ENCODE data around the gene BACH1.

The BACH1 gene

DNA sequence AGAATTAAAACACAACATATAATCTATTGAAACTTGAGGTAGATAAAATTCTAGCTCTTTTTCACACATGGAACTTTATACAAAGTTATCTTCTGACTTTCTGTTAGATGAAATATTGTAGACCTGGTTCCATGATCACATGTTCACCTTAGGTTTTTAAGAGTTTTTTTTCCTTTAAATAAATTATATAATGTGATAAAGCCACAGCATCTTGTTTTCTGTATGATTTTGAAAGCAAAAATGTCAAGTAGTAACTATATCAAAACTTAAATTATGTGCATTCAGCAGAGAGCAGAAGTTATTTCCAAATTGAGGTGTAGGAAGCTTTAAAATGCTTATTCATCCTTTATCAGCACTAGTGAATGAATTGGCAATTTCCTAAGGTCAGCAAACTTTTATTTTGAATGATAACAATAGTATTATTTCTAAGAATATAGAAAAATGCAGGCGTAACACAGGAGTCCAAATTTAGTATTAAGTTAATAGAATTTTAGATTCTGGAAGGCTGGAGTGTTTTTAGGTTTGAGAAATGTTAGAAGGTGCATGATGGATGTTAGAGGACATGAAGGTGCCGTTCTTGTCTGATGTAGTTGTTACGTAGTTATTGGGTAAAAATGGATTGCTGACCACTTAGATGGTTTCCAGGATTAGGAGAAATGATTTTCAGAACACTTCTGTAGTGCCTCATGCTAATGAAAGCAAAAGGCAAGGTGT, 17.5 kb downstream of the BACH1 start:
- no peak for DNase-seq

- no peak for DNase-seq
Measured at GRCh38 chr21:29316806-29317205, 18.1 kb downstream of the BACH1 start.

GRCh38 chr21:29318354-29318753, 19.6 kb downstream of the BACH1 start:
- no peak for DNase-seq

DNA sequence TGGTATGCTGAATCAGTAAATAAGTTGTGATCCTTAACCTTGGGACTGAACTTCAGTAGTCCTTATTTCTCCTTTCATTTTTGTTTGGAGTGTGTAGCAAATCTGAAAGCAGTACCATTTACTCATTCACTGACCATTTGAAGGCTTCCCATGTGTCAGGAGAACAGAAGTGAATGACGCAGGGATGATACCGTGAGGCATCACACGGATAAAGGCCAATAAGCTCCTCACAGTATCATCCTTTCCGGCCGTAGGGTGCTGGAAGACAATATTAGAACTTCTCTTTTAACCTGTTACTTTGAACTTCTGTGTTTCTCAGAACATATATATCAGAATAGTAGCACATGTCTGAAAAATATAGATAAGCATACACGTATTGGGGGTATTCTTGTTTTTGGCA, 21.3 kb downstream of the BACH1 start:
- no peak for DNase-seq

GRCh38 chr21:29321217-29321616, 22.5 kb downstream of the BACH1 start:
- no peak for DNase-seq

- no peak for DNase-seq
Measured at GRCh38 chr21:29321932-29322928, 23.5 kb downstream of the BACH1 start.

DNA sequence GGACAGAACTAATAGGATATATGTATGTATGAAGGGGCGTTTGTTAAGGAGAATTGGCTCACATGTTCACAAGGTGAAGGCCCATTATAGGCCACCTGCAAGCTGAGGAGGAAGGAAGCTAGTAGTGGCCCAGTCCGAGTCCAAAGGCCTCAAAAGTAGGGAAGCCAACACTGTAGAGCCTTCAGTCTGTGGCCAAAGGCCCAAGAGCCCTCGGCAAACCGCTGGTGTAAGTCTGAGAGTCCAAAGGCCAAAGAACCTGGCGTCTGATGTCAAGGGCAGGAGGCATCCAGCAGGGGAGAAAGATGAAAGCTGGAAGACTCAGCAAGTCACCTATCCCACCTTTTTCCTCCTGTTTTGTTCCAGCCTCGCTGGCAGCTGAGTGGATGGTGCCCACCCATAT, 24.5 kb downstream of the BACH1 start:
- DNase-seq, result no peak

GRCh38 chr21:29326914-29327554, 28.3 kb downstream of the BACH1 start:
- no peak for DNase-seq

DNA sequence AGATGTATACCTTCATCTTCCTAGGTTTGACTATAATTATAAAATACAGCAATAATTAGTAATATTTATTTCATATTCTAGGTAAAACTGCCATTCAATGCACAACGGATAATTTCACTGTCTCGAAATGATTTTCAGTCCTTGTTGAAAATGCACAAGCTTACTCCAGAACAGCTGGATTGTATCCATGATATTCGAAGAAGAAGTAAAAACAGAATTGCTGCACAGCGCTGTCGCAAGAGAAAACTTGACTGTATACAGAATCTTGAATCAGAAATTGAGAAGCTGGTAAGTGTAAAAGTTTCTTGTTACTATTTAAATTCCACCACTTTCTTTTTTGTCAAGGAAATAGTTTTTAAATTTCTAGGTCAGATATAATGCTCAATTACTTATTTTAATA, 30.7 kb downstream of the BACH1 start:
- no peak for DNase-seq

GRCh38 chr21:29330797-29331196, 32.1 kb downstream of the BACH1 start:
- no peak for DNase-seq

- DNase-seq, result no peak
Measured at GRCh38 chr21:29332461-29333362, 34.0 kb downstream of the BACH1 start.

GRCh38 chr21:29333406-29333805, 34.7 kb downstream of the BACH1 start:
- DNase-seq, result no peak

DNA sequence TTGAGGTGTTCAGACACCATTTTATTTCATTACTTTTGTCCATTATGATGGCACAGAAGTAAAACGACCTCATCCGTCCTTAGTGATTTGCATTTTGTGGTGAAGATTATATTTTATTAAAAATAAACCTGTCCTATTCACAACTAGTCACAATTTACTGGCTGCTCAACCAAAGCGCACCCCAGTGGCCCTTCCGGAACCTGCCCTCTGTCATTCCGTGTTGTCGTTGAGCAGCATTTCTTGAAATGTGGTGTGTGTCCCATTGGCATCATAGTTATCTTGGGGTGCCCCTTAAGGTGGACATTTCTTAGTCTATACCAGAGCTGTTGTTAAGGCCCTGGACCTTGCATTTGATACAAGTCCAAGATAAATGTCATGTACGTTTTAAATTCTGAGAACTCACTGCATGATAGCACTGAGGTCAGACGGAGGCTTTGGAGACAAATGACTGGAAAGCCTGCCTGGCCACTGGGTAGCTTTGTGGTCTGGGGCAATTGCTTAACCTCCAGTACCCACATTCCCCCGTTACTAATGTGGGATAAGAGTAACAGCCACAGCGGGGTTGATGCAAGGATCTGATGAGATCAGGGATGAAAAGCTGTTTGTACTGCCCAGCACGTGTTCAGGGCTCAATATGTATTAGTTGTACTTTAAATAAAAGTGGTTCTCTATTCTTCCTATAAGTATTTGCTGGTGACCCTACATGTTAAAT, 36.2 kb downstream of the BACH1 start:
- DNase-seq, result no peak

DNA sequence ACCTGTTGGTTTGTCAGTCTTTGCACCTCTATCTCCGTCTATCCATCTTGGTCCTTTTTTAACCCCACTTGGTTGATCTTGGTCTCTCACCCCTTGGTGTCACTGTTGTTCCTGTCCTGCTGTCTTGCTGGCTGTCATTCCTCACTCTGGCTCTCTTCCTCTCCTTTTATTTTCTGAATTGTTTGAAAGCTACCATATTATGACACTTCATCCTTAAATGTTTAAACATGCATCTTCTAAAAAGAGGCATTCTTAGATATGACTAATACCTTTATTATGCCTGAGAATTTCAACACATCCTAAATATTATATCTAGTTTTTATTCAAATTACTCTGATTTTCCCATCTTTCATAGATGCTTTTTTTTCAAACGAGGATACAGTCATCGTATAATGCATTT, 37.0 kb downstream of the BACH1 start:
- DNase-seq, result no peak

DNA sequence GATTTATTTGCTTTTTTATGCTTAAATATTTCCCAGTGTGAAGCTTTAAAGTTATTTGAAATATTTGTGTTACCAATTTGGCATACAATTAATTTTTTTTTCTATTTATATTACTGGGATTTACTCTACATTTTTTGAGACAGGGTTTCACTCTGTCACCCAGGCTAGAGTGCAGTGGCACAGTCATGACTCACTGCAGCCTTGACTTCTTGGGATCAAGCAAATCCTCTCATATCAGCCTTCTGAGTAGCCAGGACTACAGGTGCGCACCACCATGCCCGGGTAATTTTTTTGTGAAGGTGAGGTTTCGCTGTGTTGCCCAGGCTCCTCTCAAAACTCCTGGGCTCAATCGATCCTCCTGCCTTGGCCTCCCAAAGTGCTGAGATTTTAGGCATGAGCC, 39.5 kb downstream of the BACH1 start:
- no peak for DNase-seq

- no peak for DNase-seq
Measured at GRCh38 chr21:29340228-29340627, 41.5 kb downstream of the BACH1 start.

GRCh38 chr21:29342363-29342957, 43.7 kb downstream of the BACH1 start:
- peak in 1 of 2 donors; percentile 6 for DNase-seq

DNA sequence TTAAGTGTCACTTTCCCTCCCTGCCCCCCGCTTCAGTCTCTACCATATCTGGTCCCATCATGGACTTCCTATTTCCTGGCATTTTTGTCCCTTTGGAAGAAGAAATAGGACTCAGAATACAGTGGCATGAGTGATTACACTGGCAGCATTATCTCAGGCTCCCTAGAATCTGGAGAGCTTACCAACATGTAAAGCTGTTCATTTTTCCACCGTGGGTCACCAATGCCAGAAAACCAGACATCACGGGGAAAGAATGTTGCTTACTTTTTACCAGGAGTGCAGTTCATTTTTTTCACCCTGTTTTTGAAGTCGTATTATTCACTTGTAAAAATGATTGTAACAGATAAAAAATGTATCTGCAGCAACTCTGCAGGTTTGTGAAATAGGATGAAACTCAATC, 44.8 kb downstream of the BACH1 start:
- no peak for DNase-seq

- no peak for DNase-seq
Measured at GRCh38 chr21:29346281-29346680, 47.6 kb downstream of the BACH1 start.

DNA sequence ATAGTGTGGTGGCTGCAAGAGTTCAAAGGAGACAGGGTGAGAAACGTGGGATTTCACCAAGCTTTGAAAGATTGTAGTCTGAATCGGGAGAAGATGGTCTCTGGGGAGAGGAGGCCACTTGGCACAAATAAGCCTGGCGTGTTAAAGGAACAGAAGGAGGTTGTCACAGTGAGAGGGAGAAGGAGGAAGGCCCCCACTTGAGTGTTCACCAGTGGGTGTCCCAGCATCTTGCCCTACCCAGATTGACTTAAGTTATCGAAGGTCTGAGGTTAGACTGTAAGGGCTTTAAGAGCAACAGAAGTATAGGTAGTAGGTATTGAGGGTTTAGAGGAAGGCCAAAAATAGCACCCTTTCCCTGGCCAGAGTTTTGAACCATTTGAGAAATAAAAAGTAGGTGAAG, 48.0 kb downstream of the BACH1 start:
- no peak for DNase-seq

- DNase-seq, result no peak
Measured at GRCh38 chr21:29347274-29347681, 48.6 kb downstream of the BACH1 start.
